PFSK-1 (cell line): Measurements from ENCODE around the gene ZFPM1.

ENCODE experiments used
- FOXP2 ChIP-seq: optimal IDR thresholded peaks from 2 replicates; pipeline ENCODE3; 2011; ENCODE audit warnings: borderline replicate concordance, control low read depth, inconsistent platforms; ENCODE audit not compliant: insufficient read depth; ENCODE audit errors: extremely low read length, extremely low read depth
- POLR2AphosphoS5 ChIP-seq: IDR thresholded peaks from 2 replicates; pipeline ENCODE4 v1.6.1; 2012; ENCODE audit warnings: low read depth, mild to moderate bottlenecking, control low read depth, low read length, moderate library complexity
- REST ChIP-seq, 2 experiments: IDR thresholded peaks; 2 replicates each; pipeline versions ENCODE4 v1.6.1 to v1.8.0; 2011 to 2012; ENCODE audit warnings: low read depth in 2 of 2, low read length in 2 of 2, control low read depth in 1 of 2, inconsistent platforms in 1 of 2, mild to moderate bottlenecking in 1 of 2, moderate library complexity in 1 of 2; ENCODE audit not compliant: insufficient read depth in 1 of 2
- SIN3A ChIP-seq: IDR thresholded peaks from 2 replicates; pipeline ENCODE4 v1.6.1; 2012; ENCODE audit warnings: mild to moderate bottlenecking, low read length, moderate library complexity, borderline replicate concordance; ENCODE audit not compliant: insufficient read depth
- TAF1 ChIP-seq: IDR thresholded peaks from 2 replicates; pipeline ENCODE4 v1.6.1; 2012; ENCODE audit warnings: low read length, control low read depth, borderline replicate concordance; ENCODE audit not compliant: insufficient read depth

ZFPM1 gene

GRCh38 chr16:88498576-88499208 is 45.6 kb downstream of the ZFPM1 start:
- TF ChIP-seq POLR2AphosphoS5 (no peak), TAF1 (no peak), SIN3A (no peak), FOXP2 (no peak), REST (IDR thresholded peaks at IDR 0.05; ENCODE audit: insufficient read depth in 1 of 2, low read depth in 2 of 2, low read length in 2 of 2) (no peak)

GRCh38 chr16:88499292-88499691 is 46.2 kb downstream of the ZFPM1 start:
- no peak for TF ChIP-seq POLR2AphosphoS5
- TF ChIP-seq FOXP2: no peak

GRCh38 chr16:88499836-88500251 is 46.8 kb downstream of the ZFPM1 start:
- TF ChIP-seq REST (IDR thresholded peaks at IDR 0.05; ENCODE audit: insufficient read depth in 1 of 2, low read depth in 2 of 2, low read length in 2 of 2) (no peak), POLR2AphosphoS5 (no peak)

GRCh38 chr16:88500255-88500661 is 47.2 kb downstream of the ZFPM1 start:
- no peak for TF ChIP-seq POLR2AphosphoS5
- no peak for TF ChIP-seq FOXP2
- TF ChIP-seq SIN3A: no peak
- no peak for TF ChIP-seq TAF1
- TF ChIP-seq REST (IDR thresholded peaks at IDR 0.05; ENCODE audit: insufficient read depth in 1 of 2, low read depth in 2 of 2, low read length in 2 of 2): no peak

- TF ChIP-seq FOXP2: no peak
Observed at GRCh38 chr16:88502371-88502770, 49.3 kb downstream of the ZFPM1 start.

- no peak for TF ChIP-seq FOXP2
Observed at GRCh38 chr16:88502776-88503280, 49.7 kb downstream of the ZFPM1 start.

- TF ChIP-seq FOXP2 (no peak), POLR2AphosphoS5 (no peak)
Observed at GRCh38 chr16:88503374-88503770, 50.3 kb downstream of the ZFPM1 start.
